Breast epithelium (tissue), 4 donors: Measurements from ENCODE around the gene SCN2B. TPM values are rescaled to one million over a fixed set of nuclear protein-coding genes. Genes with fewer than 3 reads are reported as not detected.

Experiments
- DNase-seq, 2 donors: peaks; one replicate each; pipeline ENCODE4 v3.0.0-alpha.2; 2019; ENCODE audit warnings: low spot score in 2 of 2
- H3K27ac ChIP-seq, 2 donors: fragments of 200-600 bp; sonication (generic) in 1 of 2; one replicate each; pipeline ENCODE4 v1.5.1; 2016 to 2019; ENCODE audit warnings: mild to moderate bottlenecking in 1 of 2
- H3K27me3 ChIP-seq, 2 donors: fragments of 200-600 bp; sonication (generic) in 1 of 2; one replicate each; pipeline versions ENCODE4 v1.5.1 to v1.6.0; 2017 to 2019; ENCODE audit warnings: control low read depth in 1 of 2, mild to moderate bottlenecking in 1 of 2
- H3K36me3 ChIP-seq: fragments of 200-600 bp; one replicate; pipeline ENCODE4 v1.5.1; 2019
- H3K4me1 ChIP-seq, 2 donors: fragments of 200-600 bp; sonication (generic); one replicate each; pipeline ENCODE4 v1.5.1; 2016 to 2019; ENCODE audit warnings: control low read depth in 1 of 2
- H3K4me3 ChIP-seq, 3 donors: fragments of 200-600 bp; sonication (generic); 1 replicate in 2 of 3; 2 replicates in 1 of 3; pipeline ENCODE4 v1.5.1; 2016 to 2019; ENCODE audit warnings: mild to moderate bottlenecking in 3 of 3, moderate library complexity in 2 of 3
- H3K9me3 ChIP-seq, 2 donors: fragments of 200-600 bp; sonication (generic) in 1 of 2; one replicate each; pipeline ENCODE4 v1.5.1; 2016 to 2019; ENCODE audit warnings: control low read depth in 1 of 2
- CTCF ChIP-seq, 3 donors: fragments of 450-650 bp; IDR thresholded peaks; one replicate each; pipeline ENCODE4 v1.5.1; 2016 to 2017; ENCODE audit warnings: antibody characterized with exemption in 3 of 3, mild to moderate bottlenecking in 3 of 3, moderate library complexity in 3 of 3
- POLR2A ChIP-seq: fragments of 450-650 bp; IDR thresholded peaks from one replicate; pipeline ENCODE4 v1.6.1; 2016; ENCODE audit warnings: antibody characterized with exemption, mild to moderate bottlenecking, moderate library complexity
- POLR2AphosphoS5 ChIP-seq, 3 donors: sonication (generic); formaldehyde crosslinking; IDR thresholded peaks; one replicate each; pipeline ENCODE4 v1.6.1; 2017; ENCODE audit warnings: antibody characterized with exemption in 3 of 3
- intact Hi-C: fragments of 100-400 bp; cut with DNase I; formaldehyde crosslinking; loops from one replicate; pipeline ENCODE4 v1.15.1; 2023; ENCODE audit warnings: low total_unique reads
- total RNA-seq, 3 donors: library from RNA; depleted of rRNA; stranded (reverse); fragments of >200 nt; gene quantifications; one replicate each; pipeline ENCODE4 v1.1.0, GENCODE V29; 2016

SCN2B gene
- total RNA-seq, 3 donors from 2014 or later = under 0.01 to 0.88 (median 0.16) TPM

- Histone ChIP-seq H3K4me1 (no peaks in the 10 kb centered on the region), H3K36me3 (no peaks in the 10 kb centered on the region), H3K27ac (no peak overlapping the region), H3K27me3 (no peaks in the 10 kb centered on the region), H3K9me3 (no peaks in the 10 kb centered on the region), H3K4me3 (no peak overlapping the region)
- intact Hi-C loops = no loop called here
- TF ChIP-seq CTCF (IDR thresholded peaks at IDR 0.05) (no peak), POLR2AphosphoS5 (IDR thresholded peaks at IDR 0.05) (no peak), POLR2A (no peak)
- DNase-seq = no peak
Measured at GRCh38 chr11:118124929-118125535, 51.4 kb downstream of the SCN2B start.

GRCh38 chr11:118120793-118121192 is 55.6 kb downstream of the SCN2B start:
- Histone ChIP-seq H3K9me3 (no peaks in the 10 kb centered on the region), H3K36me3 (no peaks in the 10 kb centered on the region), H3K27ac (no peak overlapping the region), H3K27me3 (peaks cover 0 to 4% of the 10 kb centered on the region in 2 donors), H3K4me3 (no peak overlapping the region), H3K4me1 (no peaks in the 10 kb centered on the region)
- no peak for DNase-seq
- intact Hi-C loops = no loop called here
- no peak for TF ChIP-seq POLR2A
- no peak for TF ChIP-seq CTCF (IDR thresholded peaks at IDR 0.05)
- no peak for TF ChIP-seq POLR2AphosphoS5 (IDR thresholded peaks at IDR 0.05)

GRCh38 chr11:118117790-118118601 is 58.4 kb downstream of the SCN2B start:
- no peaks in the 10 kb centered on the region for H3K9me3 ChIP-seq
- no peaks in the 10 kb centered on the region for H3K4me1 ChIP-seq
- no peak for DNase-seq
- intact Hi-C loops = no loop called here
- H3K36me3 ChIP-seq = no peaks in the 10 kb centered on the region
- H3K4me3 ChIP-seq = no peak overlapping the region
- peaks cover 0 to 4% of the 10 kb centered on the region in 2 donors for H3K27me3 ChIP-seq
- no peak overlapping the region for H3K27ac ChIP-seq
- no peak for TF ChIP-seq CTCF (IDR thresholded peaks at IDR 0.05)
- TF ChIP-seq POLR2A = no peak
- no peak for TF ChIP-seq POLR2AphosphoS5 (IDR thresholded peaks at IDR 0.05)

GRCh38 chr11:118115048-118115447 is 61.4 kb downstream of the SCN2B start:
- Histone ChIP-seq H3K4me3 (no peak overlapping the region), H3K36me3 (no peaks in the 10 kb centered on the region), H3K9me3 (no peaks in the 10 kb centered on the region), H3K27ac (no peak overlapping the region), H3K4me1 (no peaks in the 10 kb centered on the region), H3K27me3 (peaks cover 0 to 4% of the 10 kb centered on the region in 2 donors)
- no peak for DNase-seq
- TF ChIP-seq POLR2A (no peak), POLR2AphosphoS5 (IDR thresholded peaks at IDR 0.05) (no peak), CTCF (IDR thresholded peaks at IDR 0.05) (no peak)
- intact Hi-C loops = no loop called here

GRCh38 chr11:118114266-118114665 is 62.2 kb downstream of the SCN2B start:
- intact Hi-C loops = no loop called here
- Histone ChIP-seq H3K4me1 (no peaks in the 10 kb centered on the region), H3K4me3 (no peak overlapping the region), H3K36me3 (no peaks in the 10 kb centered on the region), H3K27ac (no peak overlapping the region), H3K9me3 (no peaks in the 10 kb centered on the region), H3K27me3 (peaks cover 0 to 4% of the 10 kb centered on the region in 2 donors)
- no peak for TF ChIP-seq POLR2A
- DNase-seq = no peak
